Gastrocnemius medialis (tissue), 4 donors: ENCODE data around the gene LCORL.

ENCODE experiments used
- POLR2A ChIP-seq, 2 donors: fragments of 450-650 bp; IDR thresholded peaks; one replicate each; pipeline ENCODE4 v1.6.1; 2017; ENCODE audit warnings: antibody characterized with exemption in 2 of 2, mild to moderate bottlenecking in 2 of 2, moderate library complexity in 2 of 2
- TF ChIP-seq, protein P1 (sequence below), 5 experiments: fragments of 450-650 bp in 3 of 5; fragments of 200-600 bp in 2 of 5; sonication (generic) in 2 of 5; IDR thresholded peaks in 4 of 5; conservative IDR thresholded peaks in 1 of 5; 1 replicate in 4 of 5; 2 replicates in 1 of 5; pipeline ENCODE4 v1.5.1; 2016 to 2019; ENCODE audit warnings: antibody characterized with exemption in 5 of 5, mild to moderate bottlenecking in 3 of 5, moderate library complexity in 3 of 5

DNA sequence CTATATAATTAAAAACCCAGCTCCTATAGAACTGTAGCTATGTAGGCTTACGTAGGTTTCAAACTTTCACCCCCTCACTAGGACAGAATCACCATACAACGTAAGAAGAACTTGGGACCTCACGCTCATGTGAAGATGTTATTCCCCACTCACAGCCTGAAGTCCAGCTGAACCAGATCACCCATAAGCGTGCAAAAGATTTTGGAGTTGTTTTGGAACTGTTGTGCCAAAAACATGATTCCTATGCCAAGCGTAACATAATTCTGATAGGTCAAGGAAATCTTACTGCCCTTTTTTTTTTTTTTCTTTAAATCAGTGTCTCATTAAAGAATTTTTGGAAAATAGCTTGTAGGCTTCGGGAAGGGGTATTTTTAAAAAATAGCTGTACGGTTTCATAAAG is 57.0 kb downstream of the LCORL start:
- TF ChIP-seq, protein P1, sequence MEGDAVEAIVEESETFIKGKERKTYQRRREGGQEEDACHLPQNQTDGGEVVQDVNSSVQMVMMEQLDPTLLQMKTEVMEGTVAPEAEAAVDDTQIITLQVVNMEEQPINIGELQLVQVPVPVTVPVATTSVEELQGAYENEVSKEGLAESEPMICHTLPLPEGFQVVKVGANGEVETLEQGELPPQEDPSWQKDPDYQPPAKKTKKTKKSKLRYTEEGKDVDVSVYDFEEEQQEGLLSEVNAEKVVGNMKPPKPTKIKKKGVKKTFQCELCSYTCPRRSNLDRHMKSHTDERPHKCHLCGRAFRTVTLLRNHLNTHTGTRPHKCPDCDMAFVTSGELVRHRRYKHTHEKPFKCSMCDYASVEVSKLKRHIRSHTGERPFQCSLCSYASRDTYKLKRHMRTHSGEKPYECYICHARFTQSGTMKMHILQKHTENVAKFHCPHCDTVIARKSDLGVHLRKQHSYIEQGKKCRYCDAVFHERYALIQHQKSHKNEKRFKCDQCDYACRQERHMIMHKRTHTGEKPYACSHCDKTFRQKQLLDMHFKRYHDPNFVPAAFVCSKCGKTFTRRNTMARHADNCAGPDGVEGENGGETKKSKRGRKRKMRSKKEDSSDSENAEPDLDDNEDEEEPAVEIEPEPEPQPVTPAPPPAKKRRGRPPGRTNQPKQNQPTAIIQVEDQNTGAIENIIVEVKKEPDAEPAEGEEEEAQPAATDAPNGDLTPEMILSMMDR (IDR thresholded peaks at IDR 0.05 in 4 of 5, conservative IDR thresholded peaks at IDR 0.05 in 1 of 5): no peak
- TF ChIP-seq POLR2A (IDR thresholded peaks at IDR 0.05): no peak
